DOHH2 (cell line): ENCODE results near the gene ITGA2B.
"Not testable (repeated sequence)": the region's sequence is repeated elsewhere in the genome, so short reads cannot be mapped to it uniquely, and the experiment has no call there.

Experiments
- H3F3A ChIP-seq: fragments of 200-600 bp; sonication (generic), shearing (Covaris generic); 2 replicates; pipeline ENCODE4 v1.6.0; 2016; ENCODE audit warnings: antibody characterized with exemption, mild to moderate bottlenecking; ENCODE audit not compliant: control insufficient read depth, insufficient read depth
- H3K27ac ChIP-seq: fragments of 200-600 bp; sonication (generic); 2 replicates; pipeline ENCODE4 v1.5.1; 2014; ENCODE audit warnings: low read depth, mild to moderate bottlenecking, low read length, moderate library complexity
- H3K27me3 ChIP-seq: fragments of 200-600 bp; sonication (generic); 2 replicates; pipeline ENCODE4 v1.6.1; 2014; ENCODE audit warnings: mild to moderate bottlenecking, low read length, mixed read lengths; ENCODE audit not compliant: control insufficient read depth
- H3K36me3 ChIP-seq: fragments of 200-600 bp; sonication (generic); 2 replicates; pipeline ENCODE4 v1.6.1; 2014; ENCODE audit warnings: mild to moderate bottlenecking, low read length, moderate library complexity, mixed read lengths; ENCODE audit not compliant: control insufficient read depth
- H3K4me1 ChIP-seq: fragments of 200-600 bp; sonication (generic); 2 replicates; pipeline ENCODE4 v1.6.1; 2014; ENCODE audit warnings: mild to moderate bottlenecking, low read length, mixed read lengths; ENCODE audit not compliant: control insufficient read depth
- H3K4me2 ChIP-seq: fragments of 200-600 bp; sonication (generic); 2 replicates; pipeline ENCODE4 v1.6.0; 2014; ENCODE audit warnings: mild to moderate bottlenecking, low read length, moderate library complexity
- H3K4me3 ChIP-seq: fragments of 200-600 bp; sonication (generic); 2 replicates; pipeline ENCODE4 v1.5.1; 2014; ENCODE audit warnings: mild to moderate bottlenecking, low read length, mixed read lengths
- H3K79me2 ChIP-seq: fragments of 200-600 bp; sonication (generic); 2 replicates; pipeline ENCODE4 v1.6.1; 2014; ENCODE audit warnings: mild to moderate bottlenecking, low read length, mixed read lengths; ENCODE audit not compliant: control insufficient read depth
- H3K9me2 ChIP-seq: fragments of 200-600 bp; sonication (generic); replicated peaks from 2 replicates; pipeline ENCODE4 v1.6.1; 2014; ENCODE audit warnings: mild to moderate bottlenecking, low read length, mixed read lengths; ENCODE audit not compliant: control insufficient read depth
- H3K9me3 ChIP-seq: fragments of 200-600 bp; sonication (generic); 2 replicates; pipeline ENCODE4 v1.6.1; 2014; ENCODE audit warnings: antibody characterized with exemption, low read length, mixed read lengths; ENCODE audit not compliant: control insufficient read depth, insufficient read depth
- H4K20me1 ChIP-seq: fragments of 200-600 bp; sonication (generic); 2 replicates; pipeline ENCODE4 v1.6.0; 2014; ENCODE audit warnings: low read depth, mild to moderate bottlenecking, antibody characterized with exemption, low read length, moderate library complexity; ENCODE audit not compliant: control insufficient read depth, insufficient read depth
- EZH2phosphoT487 ChIP-seq: fragments of 200-600 bp; sonication (generic); IDR thresholded peaks from 2 replicates; pipeline ENCODE4 v1.6.1; 2017; ENCODE audit warnings: borderline replicate concordance, mild to moderate bottlenecking, antibody characterized with exemption, low read length, moderate library complexity, mixed read lengths
- TF ChIP-seq, protein P1 (sequence below): fragments of 200-600 bp; sonication (generic); IDR thresholded peaks from one replicate; pipeline ENCODE4 v1.5.1; 2014; ENCODE audit warnings: antibody characterized with exemption, mild to moderate bottlenecking, low read depth, low read length; ENCODE audit not compliant: poor library complexity, severe bottlenecking

The ITGA2B gene

DNA sequence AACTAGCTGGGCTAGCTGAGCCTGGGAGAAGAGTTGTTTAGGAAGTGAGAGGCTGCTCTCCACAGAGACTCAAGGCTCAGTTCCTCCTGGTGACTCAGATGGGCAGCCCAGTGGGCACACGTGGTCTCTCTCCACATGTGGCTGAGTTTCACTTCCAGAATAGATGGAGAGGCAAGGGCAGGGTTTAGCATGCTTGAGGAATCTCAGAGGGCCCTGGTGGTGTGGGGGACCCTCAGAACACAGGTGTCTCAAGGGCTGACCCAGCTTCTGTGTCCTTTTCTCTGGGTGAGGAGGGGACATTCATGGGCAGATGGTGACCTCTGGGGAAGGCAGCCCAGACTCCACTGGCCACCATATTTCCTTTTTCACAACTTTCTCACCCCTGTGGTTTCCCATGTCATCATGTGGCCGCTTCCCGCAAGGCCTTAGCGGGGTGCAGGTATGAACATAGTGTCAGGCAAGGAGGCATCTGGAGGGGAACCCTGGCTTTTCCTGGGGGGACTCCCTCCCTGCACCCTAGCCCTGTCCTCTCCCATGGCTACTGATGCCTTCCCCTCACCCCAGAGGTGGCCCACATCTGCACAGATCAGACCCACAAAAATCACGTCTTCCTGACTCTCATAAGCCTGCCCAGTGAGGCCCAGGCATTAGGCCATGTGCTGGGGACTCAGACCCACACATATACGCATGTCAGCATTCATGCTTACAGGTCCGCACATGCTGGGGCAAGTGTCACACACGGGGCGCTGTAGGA lies 41.0 kb downstream of the ITGA2B start:
- Histone ChIP-seq H3F3A (peaks cover 21% of the 10 kb centered on the region), H3K9me2 (no peaks in the 10 kb centered on the region), H3K27me3 (no peaks in the 10 kb centered on the region), H3K27ac (peak overlapping the region; percentile 86), H3K9me3 (no peaks in the 10 kb centered on the region), H3K4me2 (peak overlapping the region; percentile 100), H3K79me2 (peaks cover 25% of the 10 kb centered on the region), H3K36me3 (peaks cover 55% of the 10 kb centered on the region), H3K4me1 (peaks cover 55% of the 10 kb centered on the region), H4K20me1 (no peaks in the 10 kb centered on the region), H3K4me3 (peak overlapping the region; percentile 100)
- no peak for TF ChIP-seq EZH2phosphoT487
- TF ChIP-seq, protein P1, sequence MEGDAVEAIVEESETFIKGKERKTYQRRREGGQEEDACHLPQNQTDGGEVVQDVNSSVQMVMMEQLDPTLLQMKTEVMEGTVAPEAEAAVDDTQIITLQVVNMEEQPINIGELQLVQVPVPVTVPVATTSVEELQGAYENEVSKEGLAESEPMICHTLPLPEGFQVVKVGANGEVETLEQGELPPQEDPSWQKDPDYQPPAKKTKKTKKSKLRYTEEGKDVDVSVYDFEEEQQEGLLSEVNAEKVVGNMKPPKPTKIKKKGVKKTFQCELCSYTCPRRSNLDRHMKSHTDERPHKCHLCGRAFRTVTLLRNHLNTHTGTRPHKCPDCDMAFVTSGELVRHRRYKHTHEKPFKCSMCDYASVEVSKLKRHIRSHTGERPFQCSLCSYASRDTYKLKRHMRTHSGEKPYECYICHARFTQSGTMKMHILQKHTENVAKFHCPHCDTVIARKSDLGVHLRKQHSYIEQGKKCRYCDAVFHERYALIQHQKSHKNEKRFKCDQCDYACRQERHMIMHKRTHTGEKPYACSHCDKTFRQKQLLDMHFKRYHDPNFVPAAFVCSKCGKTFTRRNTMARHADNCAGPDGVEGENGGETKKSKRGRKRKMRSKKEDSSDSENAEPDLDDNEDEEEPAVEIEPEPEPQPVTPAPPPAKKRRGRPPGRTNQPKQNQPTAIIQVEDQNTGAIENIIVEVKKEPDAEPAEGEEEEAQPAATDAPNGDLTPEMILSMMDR, result no peak

DNA sequence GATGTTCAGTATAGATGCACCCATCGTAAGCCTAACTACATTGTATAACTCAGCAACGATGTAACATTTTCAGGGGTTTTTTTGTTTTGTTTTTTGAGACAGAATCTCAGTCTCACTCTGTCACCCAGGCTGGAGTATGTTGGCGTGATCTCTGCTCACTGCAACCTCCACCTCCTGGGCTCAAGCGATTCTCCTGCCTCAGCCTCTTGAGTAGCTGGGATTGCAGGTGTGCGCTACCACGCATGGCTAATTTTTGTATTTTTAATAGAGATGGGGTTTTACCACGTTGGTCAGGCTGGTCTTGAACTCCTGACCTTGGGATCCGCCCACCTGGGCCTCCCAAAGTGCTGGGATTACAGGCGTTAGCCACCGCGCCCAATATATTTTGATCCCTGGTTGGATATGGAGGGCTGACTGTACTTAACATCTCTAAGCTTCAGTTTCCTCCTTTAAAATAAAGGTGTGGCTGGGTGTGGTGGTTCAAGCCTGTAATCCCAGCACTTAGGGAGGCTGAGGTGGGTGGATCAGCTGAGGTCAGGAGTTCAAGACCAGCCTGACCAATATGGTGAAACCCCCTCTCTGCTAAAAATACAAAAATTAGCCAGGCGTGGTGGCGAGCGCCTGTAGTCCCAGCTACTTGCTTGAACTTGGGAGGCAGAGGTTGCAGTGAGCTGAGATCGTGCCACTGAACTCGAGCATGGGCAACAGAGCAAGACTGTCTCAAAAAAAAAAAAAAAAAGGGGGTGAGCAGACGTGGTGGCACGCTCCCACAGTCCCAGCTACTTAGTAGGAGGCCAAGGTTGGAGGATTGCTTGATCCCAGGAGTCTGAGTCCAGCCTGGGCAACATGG lies 42.0 kb downstream of the ITGA2B start:
- H3K79me2 ChIP-seq, result peaks cover 25% of the 10 kb centered on the region
- H3K27ac ChIP-seq, result peak overlapping the region; percentile 86
- peaks cover 21% of the 10 kb centered on the region for H3F3A ChIP-seq
- H4K20me1 ChIP-seq, H3K9me3 ChIP-seq, H3K27me3 ChIP-seq, H3K9me2 ChIP-seq: not testable (repeated sequence)
- H3K4me1 ChIP-seq, result peaks cover 55% of the 10 kb centered on the region
- H3K36me3 ChIP-seq, result peaks cover 46% of the 10 kb centered on the region
- H3K4me2 ChIP-seq, result peak overlapping the region; percentile 100
- peak overlapping the region; percentile 100 for H3K4me3 ChIP-seq

DNA sequence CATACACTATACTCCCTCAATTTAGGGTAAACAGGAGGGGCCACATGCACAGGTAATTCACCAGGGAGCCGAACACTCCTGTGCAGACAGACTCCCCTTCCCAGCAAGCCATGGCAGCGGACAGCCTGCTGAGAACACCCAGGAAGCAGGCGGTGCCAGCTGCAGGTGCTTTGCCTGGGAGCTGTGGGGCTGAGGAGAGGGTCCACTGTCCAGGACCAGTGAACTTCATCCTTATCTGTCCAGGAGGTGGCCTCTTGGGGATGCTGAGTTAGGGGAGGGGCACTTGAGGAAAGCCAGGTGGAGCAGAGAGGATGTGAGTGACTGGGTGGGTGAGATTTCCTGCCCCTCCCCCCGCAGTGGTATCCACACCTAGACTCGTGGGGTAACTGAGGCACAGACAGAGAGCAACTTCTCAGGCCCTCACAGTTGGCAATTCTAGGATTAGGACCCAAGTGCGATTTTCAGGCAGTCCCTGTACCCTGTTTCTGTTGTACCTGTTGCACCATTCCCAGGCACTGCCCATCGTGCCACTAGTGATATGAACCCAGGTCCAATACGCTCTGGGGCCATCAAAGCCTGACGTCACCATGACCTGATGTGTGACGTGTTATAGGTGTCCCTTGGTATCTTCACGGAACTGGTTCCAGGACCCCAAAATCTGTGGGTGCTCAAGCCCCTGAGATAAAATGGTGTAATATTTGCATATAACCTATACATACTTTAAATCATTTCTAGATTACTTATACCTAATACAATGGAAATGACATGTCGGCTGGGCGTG lies 43.2 kb downstream of the ITGA2B start:
- Histone ChIP-seq H3K27me3 (peaks cover 2% of the 10 kb centered on the region; the same call in 1 of the 2 replicates), H3K4me1 (peaks cover 55% of the 10 kb centered on the region), H3K4me3 (peak overlapping the region; percentile 100), H3K9me2 (no peaks in the 10 kb centered on the region), H3K4me2 (peak overlapping the region; percentile 100), H3K79me2 (peaks cover 25% of the 10 kb centered on the region), H3K27ac (peak overlapping the region; percentile 86), H3K36me3 (peaks cover 34% of the 10 kb centered on the region), H4K20me1 (no peaks in the 10 kb centered on the region), H3K9me3 (no peaks in the 10 kb centered on the region), H3F3A (peaks cover 21% of the 10 kb centered on the region)
- no peak for TF ChIP-seq EZH2phosphoT487
- TF ChIP-seq, protein P1, result no peak
